ENCODE measurements around the gene MYO9A. TPM values are rescaled to one million over a fixed set of nuclear protein-coding genes. Genes with fewer than 3 reads are reported as not detected.
"Not testable (repeated sequence)": the region's sequence is repeated elsewhere in the genome, so short reads cannot be mapped to it uniquely, and the experiment has no call there.

The MYO9A gene
- total RNA-seq, 1 donor from 2014 or later = 39.2 TPM

GRCh38 chr15:72106068-72106467, 11.9 kb downstream of the MYO9A start:
- no peak for DNase-seq (ENCODE audit: low spot score)
- H3K27ac Mint-ChIP-seq (ENCODE audit: unreplicated experiment) = no peak overlapping the region
- no peaks in the 10 kb centered on the region for H3K36me3 Mint-ChIP-seq (ENCODE audit: low read depth, unreplicated experiment)
- no peaks in the 10 kb centered on the region for H3K4me1 Mint-ChIP-seq (ENCODE audit: unreplicated experiment)
- H3K9me3 Mint-ChIP-seq (ENCODE audit: unreplicated experiment) = no peaks in the 10 kb centered on the region
- TF ChIP-seq CTCF (IDR thresholded peaks at IDR 0.05; ENCODE audit: unreplicated experiment) = no peak
- H3K27me3 Mint-ChIP-seq (ENCODE audit: unreplicated experiment) = peaks cover 3% of the 10 kb centered on the region
- H3K4me3 Mint-ChIP-seq (ENCODE audit: unreplicated experiment) = no peak overlapping the region

- Mint-ChIP-seq H3K9me3 (ENCODE audit: unreplicated experiment) (no peaks in the 10 kb centered on the region), H3K4me3 (ENCODE audit: unreplicated experiment) (no peak overlapping the region), H3K4me1 (ENCODE audit: unreplicated experiment) (no peaks in the 10 kb centered on the region), H3K27ac (ENCODE audit: unreplicated experiment) (no peak overlapping the region), H3K36me3 (ENCODE audit: low read depth, unreplicated experiment) (no peaks in the 10 kb centered on the region), H3K27me3 (ENCODE audit: unreplicated experiment) (peaks cover 3% of the 10 kb centered on the region)
- DNase-seq (ENCODE audit: low spot score) = no peak
- TF ChIP-seq CTCF (IDR thresholded peaks at IDR 0.05; ENCODE audit: unreplicated experiment) = no peak
Measured at GRCh38 chr15:72105111-72105510, 12.8 kb downstream of the MYO9A start.

GRCh38 chr15:72100551-72100950, 17.4 kb downstream of the MYO9A start:
- not testable (repeated sequence) for H3K4me3 Mint-ChIP-seq (ENCODE audit: unreplicated experiment); H3K27ac Mint-ChIP-seq (ENCODE audit: unreplicated experiment); H3K36me3 Mint-ChIP-seq (ENCODE audit: low read depth, unreplicated experiment); H3K9me3 Mint-ChIP-seq (ENCODE audit: unreplicated experiment); DNase-seq (ENCODE audit: low spot score); H3K27me3 Mint-ChIP-seq (ENCODE audit: unreplicated experiment); H3K4me1 Mint-ChIP-seq (ENCODE audit: unreplicated experiment)

- Mint-ChIP-seq H3K4me3 (ENCODE audit: unreplicated experiment) (no peak overlapping the region), H3K4me1 (ENCODE audit: unreplicated experiment) (no peaks in the 10 kb centered on the region), H3K9me3 (ENCODE audit: unreplicated experiment) (no peaks in the 10 kb centered on the region), H3K27ac (ENCODE audit: unreplicated experiment) (no peak overlapping the region), H3K36me3 (ENCODE audit: low read depth, unreplicated experiment) (no peaks in the 10 kb centered on the region), H3K27me3 (ENCODE audit: unreplicated experiment) (peaks cover 3% of the 10 kb centered on the region)
- no peak for TF ChIP-seq CTCF (IDR thresholded peaks at IDR 0.05; ENCODE audit: unreplicated experiment)
- DNase-seq (ENCODE audit: low spot score) = no peak
Measured at GRCh38 chr15:72099155-72099554, 18.8 kb downstream of the MYO9A start.

GRCh38 chr15:72098040-72098439, 19.9 kb downstream of the MYO9A start:
- Mint-ChIP-seq H3K27me3 (ENCODE audit: unreplicated experiment) (peaks cover 3% of the 10 kb centered on the region), H3K4me3 (ENCODE audit: unreplicated experiment) (no peak overlapping the region), H3K36me3 (ENCODE audit: low read depth, unreplicated experiment) (no peaks in the 10 kb centered on the region), H3K4me1 (ENCODE audit: unreplicated experiment) (no peaks in the 10 kb centered on the region), H3K9me3 (ENCODE audit: unreplicated experiment) (no peaks in the 10 kb centered on the region), H3K27ac (ENCODE audit: unreplicated experiment) (no peak overlapping the region)
- TF ChIP-seq CTCF (IDR thresholded peaks at IDR 0.05; ENCODE audit: unreplicated experiment) = no peak
- DNase-seq (ENCODE audit: low spot score) = no peak

- no peaks in the 10 kb centered on the region for H3K4me1 Mint-ChIP-seq (ENCODE audit: unreplicated experiment)
- no peaks in the 10 kb centered on the region for H3K36me3 Mint-ChIP-seq (ENCODE audit: low read depth, unreplicated experiment)
Measured at GRCh38 chr15:72096796-72097195, 21.2 kb downstream of the MYO9A start.

More at GRCh38 chr15:72096796-72097195, 21.2 kb downstream of the MYO9A start:
- Mint-ChIP-seq H3K4me3 (ENCODE audit: unreplicated experiment) (no peak overlapping the region), H3K27ac (ENCODE audit: unreplicated experiment) (no peak overlapping the region), H3K27me3 (ENCODE audit: unreplicated experiment) (no peaks in the 10 kb centered on the region), H3K9me3 (ENCODE audit: unreplicated experiment) (no peaks in the 10 kb centered on the region)
- no peak for DNase-seq (ENCODE audit: low spot score)
- TF ChIP-seq CTCF (IDR thresholded peaks at IDR 0.05; ENCODE audit: unreplicated experiment) = no peak

Measured in endothelial cell (in vitro differentiated cells).